Caco-2 (cell line): Measurements from ENCODE around the gene XKR8. TPM values are rescaled to one million over a fixed set of nuclear protein-coding genes. Genes with fewer than 3 reads are reported as not detected.

Source experiments
- Bru-seq: library from RNA; stranded (reverse); fragments of 400-500 nt; gene quantifications from one replicate; lab custom pipeline; 2021; lab: Mats Ljungman, UMichigan
- BruChase-seq, 2 experiments: library from RNA; stranded (reverse); fragments of 400-500 nt; gene quantifications; one replicate each; lab custom pipeline; 2021; lab: Mats Ljungman, UMichigan
- BruUV-seq: library from RNA; stranded (reverse); fragments of 400-500 nt; replicated peaks from 2 replicates; lab custom pipeline; 2021; lab: Mats Ljungman, UMichigan
- CTCF ChIA-PET: fragments of 300-600 bp; sonication (Branson Sonifier 250); formaldehyde crosslinking; loops from one replicate; lab custom pipeline; 2022; ENCODE audit warnings: antibody characterized with exemption; lab: Charles Lee
- POLR2A ChIA-PET: fragments of 300-600 bp; sonication (Branson Sonifier 250); formaldehyde crosslinking; loops from one replicate; lab custom pipeline; 2022; ENCODE audit warnings: antibody characterized with exemption; lab: Charles Lee
- DNase-seq, 2 experiments: peaks; one replicate each; pipeline versions ENCODE4 v3.0.0 to v3.0.0-alpha.2; 2020 to 2022
- H3K27me3 ChIP-seq: replicated peaks from 2 replicates; pipeline ENCODE4 v1.6.0; 2011; ENCODE audit warnings: low read length; ENCODE audit not compliant: control insufficient read depth, insufficient read depth
- H3K36me3 ChIP-seq: 2 replicates; pipeline ENCODE4 v1.5.1; 2011; ENCODE audit warnings: low read length; ENCODE audit not compliant: control insufficient read depth, insufficient read depth
- H3K4me1 ChIP-seq: fragments of 250-450 bp; sonication (Bioruptor Pico); 2 replicates; pipeline ENCODE4 v1.5.1; 2020; ENCODE audit warnings: mild to moderate bottlenecking
- H3K4me3 ChIP-seq: 2 replicates; pipeline ENCODE4 v1.5.1; 2011; ENCODE audit warnings: low read depth, mild to moderate bottlenecking, control low read depth, low read length
- H3K9me3 ChIP-seq: fragments of 250-450 bp; sonication (Bioruptor Pico); 2 replicates; pipeline ENCODE4 v1.5.1; 2020; ENCODE audit warnings: mild to moderate bottlenecking, moderate library complexity
- H3K27ac Mint-ChIP-seq: one replicate; pipeline ENCODE4 v1.8.0; 2022; ENCODE audit warnings: mixed read lengths; ENCODE audit not compliant: unreplicated experiment
- H3K27me3 Mint-ChIP-seq: one replicate; pipeline ENCODE4 v1.8.0; 2022; ENCODE audit warnings: mixed read lengths; ENCODE audit not compliant: insufficient read depth, unreplicated experiment
- H3K36me3 Mint-ChIP-seq: one replicate; pipeline ENCODE4 v1.8.0; 2022; ENCODE audit warnings: mild to moderate bottlenecking, mixed read lengths; ENCODE audit not compliant: insufficient read depth, unreplicated experiment
- H3K4me1 Mint-ChIP-seq: one replicate; pipeline ENCODE4 v1.8.0; 2022; ENCODE audit warnings: low read depth, mixed read lengths; ENCODE audit not compliant: unreplicated experiment
- H3K4me3 Mint-ChIP-seq: one replicate; pipeline ENCODE4 v1.8.0; 2022; ENCODE audit warnings: mild to moderate bottlenecking, moderate library complexity, mixed read lengths; ENCODE audit not compliant: unreplicated experiment
- H3K9me3 Mint-ChIP-seq: one replicate; pipeline ENCODE4 v1.8.0; 2022; ENCODE audit warnings: mixed read lengths; ENCODE audit not compliant: unreplicated experiment
- CTCF ChIP-seq, 2 experiments: fragments of 200-600 bp in 1 of 2; IDR thresholded peaks; 1 replicate in 1 of 2; 2 replicates in 1 of 2; pipeline versions ENCODE4 v1.5.1 to v1.8.0; 2011 to 2022; ENCODE audit warnings: antibody characterized with exemption in 1 of 2, control low read depth in 1 of 2, inconsistent platforms in 1 of 2, low read depth in 1 of 2, low read length in 1 of 2, mild to moderate bottlenecking in 1 of 2, moderate library complexity in 1 of 2; ENCODE audit not compliant: insufficient read depth in 1 of 2, severe bottlenecking in 1 of 2, unreplicated experiment in 1 of 2
- intact Hi-C: fragments of 100-400 bp; cut with micrococcal nuclease; formaldehyde crosslinking; loops from one replicate; pipeline ENCODE4 v1.10.0; 2022; ENCODE audit not compliant: unreplicated experiment
- long read RNA-seq: library from polyadenylated mRNA; stranded (forward); transcript quantifications from one replicate; pipeline ENCODE4 v2.0.0, GENCODE V29; 2022
- total RNA-seq: library from RNA; stranded (reverse); gene quantifications from 2 replicates; pipeline ENCODE4 v1.2.3, GENCODE V29; 2022

The XKR8 gene
- total RNA-seq (8.9 and 10.4 TPM in 2 replicates), Bru-seq, nascent RNA (percentile 53 among the genes with signal in this experiment), BruChase-seq, experiment 1, labeled RNA remaining after a 2-hour chase (percentile 62 among the genes with signal in this experiment), BruChase-seq, experiment 2, labeled RNA remaining after a 6-hour chase (percentile 67 among the genes with signal in this experiment)
- long read RNA-seq, transcript XKR8-201 (3 exons, 2,692 nt), result major isoform, 22 of 32 reads
- long read RNA-seq, partial matches to known transcripts, result 2 of 32 reads
- long read RNA-seq, other reads (novel, unspliced or antisense), result 8 of 32 reads

- Histone ChIP-seq H3K4me1 (no peaks in the 10 kb centered on the region), H3K27me3 (no peaks in the 10 kb centered on the region), H3K9me3 (no peaks in the 10 kb centered on the region), H3K4me3 (peak within 1 kb of the TSS; percentile 63), H3K36me3 (no peaks in the 10 kb centered on the region)
- ChIA-PET CTCF (no interaction called here), POLR2A (interaction anchor here (0.6 to 1.3 kb wide), 3 partner anchors 25 to 129 kb away, joined by 4 to 11 read pairs (median 7); partner anchors contain the start of genes PPP1R8 and SMPDL3B)
- intact Hi-C loops, result loop anchor here (5.0 kb wide), 1 partner anchor 103 kb away; no protein-coding TSS in a partner anchor
- Mint-ChIP-seq H3K9me3 (no peaks in the 10 kb centered on the region), H3K4me3 (peak within 1 kb of the TSS; percentile 77), H3K27ac (peak within 1 kb of the TSS; percentile 83), H3K27me3 (no peaks in the 10 kb centered on the region), H3K4me1 (no peaks in the 10 kb centered on the region), H3K36me3 (no peaks in the 10 kb centered on the region)
- peak; percentile 35 to 67 for TF ChIP-seq CTCF (IDR thresholded peaks at IDR 0.05; ENCODE audit: insufficient read depth in 1 of 2, low read depth in 1 of 2, low read length in 1 of 2, severe bottlenecking in 1 of 2, unreplicated experiment in 1 of 2)
- DNase-seq, result peak; percentile 79 to 84
- no TSS peak for BruUV-seq
These were observed at the start of gene XKR8 for GRCh38 chr1:27959792-27960603. XKR8 (plus strand) TSS chr1:27959973; CDS start chr1:27960070, 97 bp downstream.

- DNase-seq, result no peak
- no peak for TF ChIP-seq CTCF (IDR thresholded peaks at IDR 0.05; ENCODE audit: insufficient read depth in 1 of 2, low read depth in 1 of 2, low read length in 1 of 2, severe bottlenecking in 1 of 2, unreplicated experiment in 1 of 2)
- Histone ChIP-seq H3K27me3 (no peaks in the 10 kb centered on the region), H3K4me3 (no peak overlapping the region), H3K4me1 (no peaks in the 10 kb centered on the region), H3K36me3 (no peaks in the 10 kb centered on the region; the same call in 1 of the 2 replicates), H3K9me3 (no peaks in the 10 kb centered on the region)
- Mint-ChIP-seq H3K9me3 (no peaks in the 10 kb centered on the region), H3K27ac (no peak overlapping the region), H3K4me1 (no peaks in the 10 kb centered on the region), H3K36me3 (peaks cover 44% of the 10 kb centered on the region), H3K27me3 (no peaks in the 10 kb centered on the region), H3K4me3 (no peak overlapping the region)
- ChIA-PET POLR2A (no interaction called here), CTCF (no interaction called here)
- intact Hi-C loops, result no loop called here
- BruUV-seq, result TSS peak; percentile 9
These were observed 47.3 kb upstream of the XKR8 start for GRCh38 chr1:27912429-27912828.

GRCh38 chr1:27915082-27915575 lies 44.6 kb upstream of the XKR8 start:
- H3K36me3 Mint-ChIP-seq, result peaks cover 26% of the 10 kb centered on the region
- intact Hi-C loops, result no loop called here
- ChIA-PET POLR2A (no interaction called here), CTCF (no interaction called here)
- no peak for DNase-seq
- Histone ChIP-seq H3K9me3 (no peaks in the 10 kb centered on the region), H3K27me3 (no peaks in the 10 kb centered on the region), H3K4me3 (peak overlapping the region; percentile 41), H3K4me1 (no peaks in the 10 kb centered on the region), H3K36me3 (no peaks in the 10 kb centered on the region; the same call in 1 of the 2 replicates)
- no peaks in the 10 kb centered on the region for H3K4me1 Mint-ChIP-seq
- BruUV-seq, result TSS peak; percentile 99
- H3K4me3 Mint-ChIP-seq, result peak overlapping the region; percentile 93
- no peaks in the 10 kb centered on the region for H3K27me3 Mint-ChIP-seq
- no peaks in the 10 kb centered on the region for H3K9me3 Mint-ChIP-seq
- no peak for TF ChIP-seq CTCF (IDR thresholded peaks at IDR 0.05; ENCODE audit: insufficient read depth in 1 of 2, low read depth in 1 of 2, low read length in 1 of 2, severe bottlenecking in 1 of 2, unreplicated experiment in 1 of 2)
- peak overlapping the region; percentile 91 for H3K27ac Mint-ChIP-seq
